GM18870 (cell line): ENCODE data around the gene BTBD17.

Source experiments
- ATAC-seq: cut with Tn5 transposase; IDR thresholded peaks from one replicate; pipeline ENCODE4 v1.9.1; 2021; ENCODE audit warnings: moderate library complexity; ENCODE audit not compliant: unreplicated experiment

Gene BTBD17

DNA sequence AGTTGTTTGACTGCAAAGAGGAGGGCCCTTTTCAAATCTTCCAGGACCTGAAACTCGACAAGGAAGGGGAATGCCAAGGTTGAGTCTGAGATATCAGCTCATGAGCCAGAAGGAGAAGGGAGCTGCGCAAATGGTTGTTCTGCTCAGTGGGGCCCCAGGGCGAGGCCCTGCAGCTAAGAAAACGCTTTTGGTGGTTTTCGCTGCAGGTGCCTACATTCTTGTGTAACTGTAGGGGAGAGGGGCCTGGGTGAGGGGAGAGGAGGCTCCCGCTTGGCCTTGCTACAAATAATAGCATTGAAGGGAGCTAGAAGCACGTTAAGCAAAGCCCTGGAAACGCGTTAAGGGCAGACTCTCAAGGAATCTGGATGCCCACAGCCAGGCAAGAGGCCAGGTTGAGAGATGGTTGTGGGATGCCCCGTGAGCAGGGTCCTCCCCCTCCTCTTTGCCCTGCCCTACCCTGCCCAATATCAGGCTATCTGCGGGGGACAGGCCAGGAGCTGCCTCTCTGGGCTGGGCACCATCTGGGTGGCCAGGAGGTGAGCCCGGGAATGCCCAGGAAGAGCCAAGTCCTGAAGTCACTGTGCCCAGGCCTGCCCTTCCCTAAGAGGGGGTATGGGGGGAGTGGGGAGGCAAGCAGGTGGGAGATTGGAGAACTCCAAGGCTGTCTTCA lies 27.6 kb upstream of the BTBD17 start:
- ATAC-seq: no peak

DNA sequence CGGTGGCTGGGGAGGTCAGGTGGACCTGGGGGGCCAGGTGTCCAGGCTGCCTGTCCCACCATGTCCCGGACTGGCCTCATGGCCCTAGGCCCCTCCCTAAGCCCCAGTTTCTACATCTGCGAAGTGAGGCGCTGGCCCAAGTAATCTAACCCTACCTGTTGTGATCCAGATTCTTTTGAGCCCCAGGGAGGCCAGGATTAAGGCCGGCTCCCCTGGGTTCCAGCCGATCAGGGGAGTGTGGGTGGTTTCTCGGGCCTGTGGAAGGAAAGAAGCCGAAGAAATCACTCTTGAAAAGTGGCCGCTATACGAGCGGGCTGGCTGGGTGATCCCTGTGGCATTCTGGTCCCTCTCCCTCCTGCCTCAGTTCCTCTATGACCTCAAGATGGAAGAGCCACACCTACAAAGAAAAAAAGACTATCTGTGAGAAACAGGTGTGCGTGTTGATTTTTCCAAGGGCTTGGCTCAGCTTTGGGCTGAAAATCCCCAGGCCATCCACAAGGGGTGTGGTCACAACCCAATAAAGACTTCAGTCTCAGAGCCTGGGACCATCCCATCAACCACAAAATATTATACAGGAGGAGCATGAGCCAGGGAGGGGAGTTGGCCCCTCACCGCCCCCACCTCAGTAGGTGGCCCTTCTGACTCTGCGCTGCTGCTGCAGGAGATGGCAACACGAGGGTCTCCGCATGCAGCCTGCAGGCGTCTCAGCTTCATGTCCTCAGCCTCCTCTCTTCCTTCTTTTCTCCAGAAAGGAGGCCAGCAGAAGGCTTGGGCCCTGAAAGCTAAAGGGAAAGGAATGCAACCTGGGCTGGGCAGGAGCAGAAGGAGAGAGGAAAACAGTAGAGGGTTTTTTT lies 25.9 kb upstream of the BTBD17 start:
- no peak for ATAC-seq

DNA sequence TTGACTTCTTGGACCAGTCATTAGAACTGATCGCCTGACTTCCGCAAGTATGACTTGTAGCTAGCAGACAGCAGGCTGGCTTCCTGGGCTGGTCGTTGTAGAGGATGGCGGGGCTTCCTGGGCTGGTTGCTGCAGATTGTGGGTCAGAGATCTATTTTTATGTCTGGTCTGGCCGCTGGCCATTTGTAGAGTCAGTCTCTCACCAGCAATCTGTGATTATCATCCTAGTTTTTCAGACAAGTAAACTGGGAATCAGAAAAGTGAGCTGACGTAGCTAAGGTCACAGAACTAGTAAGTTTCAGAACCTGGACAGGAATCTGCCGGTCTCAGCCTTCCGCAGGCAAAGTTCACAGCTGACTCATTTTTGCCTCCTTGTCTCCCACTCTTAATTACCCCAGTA lies 24.7 kb upstream of the BTBD17 start:
- no peak for ATAC-seq

DNA sequence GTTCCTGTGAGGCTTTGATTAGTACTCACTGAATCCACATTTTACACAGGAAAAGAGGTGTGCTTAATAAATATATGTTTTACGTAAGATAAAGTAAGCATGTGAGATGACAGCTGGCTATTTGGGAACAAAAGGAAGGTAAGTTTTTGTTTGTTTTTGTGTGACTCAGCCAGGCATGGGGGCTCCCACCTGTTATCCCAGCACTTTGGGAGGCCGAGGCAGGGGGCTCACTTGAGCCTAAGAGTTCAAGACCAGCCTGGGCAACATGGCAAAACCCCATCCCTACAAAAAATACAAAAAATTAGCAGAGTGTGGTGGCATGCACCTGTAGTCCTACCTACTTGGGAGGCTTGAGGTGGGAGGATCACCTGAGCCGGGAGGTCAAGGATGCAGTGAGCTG lies 23.5 kb upstream of the BTBD17 start:
- no peak for ATAC-seq

DNA sequence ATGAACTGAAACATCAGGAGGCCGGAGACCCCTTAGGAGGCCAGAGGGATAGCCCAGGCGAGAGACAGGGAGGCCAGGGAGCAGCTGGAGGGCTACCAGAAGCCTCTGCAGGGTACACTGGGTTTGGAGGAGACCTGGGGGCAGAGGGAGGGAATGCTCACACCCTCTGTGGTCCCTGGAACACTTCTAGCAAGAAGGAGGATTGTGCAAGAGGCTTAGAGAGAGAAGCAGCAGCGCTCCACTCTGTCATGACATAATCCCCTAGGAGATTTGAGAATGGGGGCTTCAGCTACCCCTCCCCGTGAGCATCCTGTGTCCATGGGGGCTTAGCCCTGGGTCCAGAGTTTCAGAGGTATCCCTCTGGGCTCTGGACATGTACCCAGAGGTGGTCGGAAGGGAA lies 21.5 kb upstream of the BTBD17 start:
- no peak for ATAC-seq

DNA sequence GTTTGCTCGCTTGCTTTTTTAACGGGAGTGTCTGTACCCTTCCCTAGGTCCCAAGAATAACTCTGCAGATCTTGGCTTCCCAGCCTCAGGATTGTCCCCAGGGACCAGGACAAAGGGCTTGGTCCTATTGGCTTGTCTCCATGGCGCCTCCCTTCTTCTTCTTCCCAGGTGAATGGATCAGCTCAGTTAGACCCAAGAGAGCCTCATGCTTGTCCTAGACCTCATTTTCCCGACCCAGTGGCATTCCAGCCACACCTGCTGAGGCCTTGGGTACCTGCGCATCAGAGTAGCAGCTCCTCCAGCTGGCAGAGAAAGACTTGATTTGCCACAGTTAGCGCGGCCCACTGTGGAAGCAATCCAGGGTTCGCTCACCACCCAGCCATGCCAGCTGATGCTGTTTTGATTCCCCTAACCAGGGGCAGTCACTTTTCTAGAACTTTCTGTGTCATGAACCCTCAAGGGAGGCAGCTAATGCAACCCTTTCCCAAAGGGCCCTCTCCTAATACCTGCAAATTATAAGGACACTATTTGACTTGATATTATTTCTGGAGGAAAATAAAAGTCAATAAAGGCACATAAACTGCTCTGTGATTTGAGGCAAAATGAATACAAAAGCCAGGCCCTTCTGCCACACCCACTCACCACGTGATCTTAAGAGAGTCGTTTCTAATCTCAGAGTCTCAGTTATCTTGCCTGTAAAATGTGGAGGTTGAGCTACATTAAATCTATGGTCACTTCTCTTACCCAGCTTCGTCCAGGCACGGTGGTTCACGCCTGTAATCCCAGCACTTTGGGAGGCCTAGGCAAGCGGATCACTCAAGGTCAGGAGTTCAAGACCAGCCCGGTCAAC lies 19.5 kb upstream of the BTBD17 start:
- no peak for ATAC-seq

DNA sequence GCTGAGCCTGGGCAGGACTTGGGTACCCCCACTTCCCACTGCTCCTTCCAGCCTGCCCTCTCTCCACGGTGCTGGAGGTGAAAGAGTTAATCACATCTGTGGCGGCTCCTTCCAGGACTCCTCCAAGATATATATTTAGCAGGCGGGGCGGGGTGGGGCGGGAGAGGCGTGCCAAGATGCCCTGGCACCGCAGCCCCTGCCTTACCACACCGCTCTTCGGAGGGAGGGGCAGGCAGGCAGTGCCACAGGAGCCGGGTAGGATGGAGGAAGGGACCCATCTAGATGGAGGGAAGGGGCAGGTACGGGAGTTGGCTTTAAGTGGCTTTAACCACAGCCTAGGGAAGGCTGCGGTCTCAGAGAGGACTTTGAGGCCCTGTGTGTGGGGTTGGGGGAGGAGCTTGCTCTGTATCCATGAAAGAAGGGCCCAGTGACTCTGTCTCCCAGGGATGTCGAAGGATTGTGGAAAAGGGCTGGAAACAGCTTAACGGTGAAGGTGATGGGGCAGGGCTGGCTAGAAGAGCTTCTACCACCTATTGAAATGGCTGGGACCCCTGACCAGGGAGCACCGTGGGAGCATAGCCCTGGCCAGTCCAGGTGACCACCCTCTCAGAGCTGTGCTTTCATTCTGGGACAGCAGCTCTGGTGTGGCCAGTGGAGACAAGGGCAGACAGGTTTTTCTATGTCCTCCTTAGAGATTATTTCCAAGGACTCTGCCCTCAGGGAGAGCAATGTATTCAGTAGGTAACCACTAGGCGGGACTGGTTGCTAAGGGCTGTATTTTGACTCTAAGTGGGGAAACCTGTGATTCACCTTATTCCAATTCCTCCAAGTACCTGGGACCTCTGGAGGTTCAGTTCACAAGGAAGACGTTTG lies 18.7 kb upstream of the BTBD17 start:
- no peak for ATAC-seq

DNA sequence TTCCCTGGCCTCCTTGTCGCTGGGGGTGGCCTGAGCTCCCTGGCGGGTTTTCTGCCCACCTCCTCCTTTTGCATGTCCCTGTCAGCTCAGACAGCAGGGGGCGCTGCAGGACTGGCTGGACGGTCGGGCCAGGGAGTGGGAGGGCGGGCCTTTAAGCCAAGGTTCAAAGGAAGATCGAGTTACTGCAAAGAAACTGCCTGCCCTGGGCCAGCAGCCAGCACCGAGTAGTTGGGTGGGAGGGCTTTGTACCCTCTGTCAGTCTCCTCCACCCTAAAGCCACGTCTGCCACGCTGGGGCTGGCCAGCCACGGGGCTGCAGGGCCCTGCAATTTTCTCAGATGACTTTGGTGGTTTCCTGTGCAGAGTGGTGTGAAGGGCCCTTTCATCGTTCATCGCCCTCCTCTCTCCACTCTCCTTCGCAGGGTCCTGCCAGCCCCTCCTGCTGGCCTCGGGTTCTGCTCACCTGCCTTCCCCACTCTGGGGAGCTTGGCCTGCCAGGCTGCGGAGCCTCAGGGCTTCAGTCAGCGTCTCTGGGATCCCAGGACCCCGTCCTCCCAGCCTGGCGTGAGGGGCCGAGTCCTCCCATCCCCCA lies 17.9 kb upstream of the BTBD17 start:
- ATAC-seq: no peak

DNA sequence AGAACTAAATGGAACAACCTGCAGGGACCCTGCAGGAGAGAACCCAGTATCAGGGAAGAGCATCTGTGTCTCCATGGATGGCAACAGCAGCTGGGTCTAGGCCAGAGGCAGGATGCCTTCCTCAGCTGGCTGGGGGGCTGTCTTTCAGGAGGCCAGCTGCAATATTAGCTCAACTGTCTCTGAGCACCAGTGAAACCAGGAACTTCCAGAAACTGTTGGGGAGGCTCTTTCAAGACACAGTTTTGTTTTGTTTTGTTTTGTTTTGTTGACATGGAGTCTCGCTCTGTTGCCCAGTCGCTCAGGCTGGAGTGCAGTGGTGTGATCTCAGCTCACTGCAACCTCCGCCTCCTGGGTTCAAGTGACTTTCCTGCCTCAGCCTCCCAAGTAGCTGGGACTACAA lies 13.2 kb upstream of the BTBD17 start:
- ATAC-seq: no peak

DNA sequence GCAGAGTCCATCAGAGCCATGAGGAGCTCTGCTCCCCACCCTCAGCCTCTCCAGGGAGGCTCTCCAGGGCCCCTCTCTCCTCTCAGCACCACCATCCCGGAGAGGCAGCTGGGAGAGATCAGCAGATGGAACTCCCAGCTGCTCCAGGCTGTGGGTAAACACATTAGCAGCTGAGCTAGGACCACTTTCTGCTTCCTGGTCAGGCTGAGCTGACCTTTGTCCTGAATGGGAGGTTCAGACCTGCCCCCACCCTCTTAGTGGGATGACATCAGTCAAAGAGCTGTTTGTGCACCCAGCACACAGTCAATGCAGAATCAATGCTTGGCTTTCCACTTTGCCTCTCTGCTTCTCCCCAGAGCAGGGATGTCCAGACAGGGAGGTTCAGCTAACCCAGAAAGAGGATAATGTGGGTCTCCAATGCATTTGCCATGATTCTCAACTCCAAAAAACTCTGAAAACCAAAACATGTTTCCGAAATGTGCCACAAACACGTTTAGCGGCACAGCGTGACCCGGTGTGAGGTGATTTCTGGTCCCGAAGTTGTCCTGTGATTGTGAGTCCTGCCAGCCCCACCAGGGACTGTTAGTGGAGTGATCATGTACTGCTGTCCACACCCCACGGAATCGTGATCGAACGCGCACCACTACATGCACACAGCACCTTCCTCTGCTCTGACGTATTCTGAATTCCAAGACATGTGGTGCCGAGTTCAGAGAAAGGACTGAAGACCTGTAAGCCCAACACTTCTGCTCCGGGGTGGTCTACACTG lies 12.4 kb upstream of the BTBD17 start:
- no peak for ATAC-seq

DNA sequence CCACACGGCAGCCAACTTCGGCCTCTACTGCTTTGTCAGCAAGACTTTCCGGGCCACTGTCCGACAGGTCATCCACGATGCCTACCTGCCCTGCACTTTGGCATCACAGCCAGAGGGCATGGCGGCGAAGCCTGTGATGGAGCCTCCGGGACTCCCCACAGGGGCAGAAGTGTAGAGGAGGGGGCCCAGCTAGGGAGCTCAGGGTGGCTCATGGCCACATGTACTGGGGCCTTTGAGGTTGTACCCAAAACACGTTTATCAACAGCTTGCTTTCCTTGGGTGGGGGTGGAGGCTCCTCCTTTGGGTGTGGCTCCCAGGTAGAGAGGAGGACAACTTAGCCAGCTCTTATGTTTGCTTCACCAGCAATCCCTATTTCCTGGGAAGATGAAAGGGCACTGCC lies 10.8 kb upstream of the BTBD17 start:
- no peak for ATAC-seq

DNA sequence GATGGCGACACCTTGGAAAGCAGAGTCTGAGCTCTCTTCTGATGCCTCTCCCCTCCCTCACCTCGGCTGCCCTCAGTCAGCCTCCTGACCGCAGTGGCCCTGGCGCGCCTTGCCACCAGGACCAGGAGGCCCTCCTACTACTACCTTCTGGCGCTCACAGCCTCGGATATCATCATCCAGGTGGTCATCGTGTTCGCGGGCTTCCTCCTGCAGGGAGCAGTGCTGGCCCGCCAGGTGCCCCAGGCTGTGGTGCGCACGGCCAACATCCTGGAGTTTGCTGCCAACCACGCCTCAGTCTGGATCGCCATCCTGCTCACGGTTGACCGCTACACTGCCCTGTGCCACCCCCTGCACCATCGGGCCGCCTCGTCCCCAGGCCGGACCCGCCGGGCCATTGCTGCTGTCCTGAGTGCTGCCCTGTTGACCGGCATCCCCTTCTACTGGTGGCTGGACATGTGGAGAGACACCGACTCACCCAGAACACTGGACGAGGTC lies 10.0 kb upstream of the BTBD17 start:
- no peak for ATAC-seq

DNA sequence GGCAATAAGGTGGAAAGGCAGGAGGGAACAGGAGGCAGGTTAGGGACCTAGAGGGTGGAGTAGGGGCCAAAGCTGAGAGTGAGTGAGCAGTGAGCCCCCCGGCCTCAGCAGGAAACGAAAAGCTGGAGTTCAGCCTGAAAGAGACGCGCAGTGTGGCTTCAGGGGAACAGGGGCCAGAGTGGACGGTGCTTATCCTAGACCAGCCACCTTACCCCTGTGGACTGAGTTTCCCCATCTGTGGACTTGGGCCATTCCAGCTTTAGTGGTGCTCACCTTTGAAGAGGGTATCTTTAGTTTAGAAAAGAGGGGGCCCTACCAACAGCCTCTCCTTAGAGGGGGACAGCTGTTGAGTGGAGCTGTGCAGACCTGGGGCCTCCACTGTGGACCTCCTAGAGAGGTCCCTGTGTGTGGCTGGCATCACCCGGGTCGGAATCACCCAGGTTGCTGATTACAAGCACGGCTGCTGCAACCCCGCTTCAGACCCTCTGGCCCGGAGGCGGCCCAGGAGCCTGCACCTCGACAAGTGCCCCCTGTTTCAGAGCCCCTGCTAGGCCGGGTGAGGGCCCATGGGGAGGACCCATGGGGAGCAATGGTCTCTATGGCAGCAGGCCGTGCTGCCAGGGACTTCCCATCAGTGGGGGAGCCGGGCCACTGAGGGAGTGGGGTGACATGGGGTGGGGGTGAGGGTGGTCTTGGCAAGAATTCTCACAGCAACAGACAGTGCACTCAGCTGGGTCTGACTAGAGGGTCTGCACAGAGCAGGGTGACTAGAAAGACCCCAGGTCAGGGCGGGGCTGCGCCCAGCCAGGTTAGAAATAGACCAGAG lies 8.2 kb upstream of the BTBD17 start:
- no peak for ATAC-seq

DNA sequence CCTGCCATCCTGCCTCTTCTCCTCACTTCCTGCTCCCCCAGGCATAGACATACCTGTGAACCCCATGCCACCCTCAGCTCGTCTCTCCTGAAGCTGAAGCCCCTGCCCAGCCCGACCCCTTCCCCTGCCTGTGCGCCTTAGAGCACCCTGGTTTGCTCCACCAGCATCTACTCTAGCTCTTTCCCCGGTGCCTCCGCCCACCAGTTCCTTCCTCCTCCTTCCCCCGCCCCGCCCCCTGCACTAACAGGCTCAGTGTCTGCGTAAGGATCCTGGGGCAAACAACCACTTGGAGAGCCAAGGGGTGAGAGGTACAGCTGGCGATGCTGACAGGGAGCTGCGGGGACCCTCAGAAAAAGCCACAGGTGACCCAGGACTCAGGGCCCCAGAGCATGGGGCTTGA lies 7.6 kb upstream of the BTBD17 start:
- no peak for ATAC-seq

DNA sequence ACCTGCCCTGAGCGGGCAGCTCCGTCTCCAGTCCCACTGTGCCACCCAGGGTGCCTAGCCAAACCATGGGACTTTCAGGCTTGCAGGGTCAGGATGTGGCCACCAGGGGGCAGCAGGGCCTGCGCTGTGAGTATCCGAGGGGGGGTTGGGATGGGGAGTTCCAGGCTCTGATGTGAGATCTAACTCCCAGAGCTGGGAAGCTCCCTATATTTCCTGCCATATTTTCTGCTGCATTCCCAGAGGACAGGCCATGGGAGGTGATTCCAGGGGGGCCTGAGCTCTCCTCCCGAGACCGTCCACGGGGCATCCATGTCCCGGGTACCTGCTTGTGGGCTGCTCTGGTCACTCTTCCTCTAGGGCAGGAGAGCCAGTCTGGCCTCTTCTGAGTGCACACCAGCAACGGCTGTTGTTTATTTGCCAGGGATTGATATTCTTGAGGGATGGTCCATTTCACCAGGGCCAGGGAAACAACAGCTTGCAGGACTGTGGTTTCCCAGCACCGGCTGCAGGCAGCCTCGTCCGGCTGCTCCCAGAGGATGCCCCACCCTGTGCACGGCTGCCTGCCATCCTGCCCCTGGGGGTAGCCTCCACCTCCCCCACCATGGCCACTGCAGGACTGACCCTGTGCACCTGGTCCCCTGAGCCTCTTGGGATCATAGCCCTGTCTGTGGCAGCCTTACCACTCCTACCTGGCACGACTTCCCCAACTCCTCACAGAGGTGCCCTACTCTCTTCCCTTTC lies 6.8 kb upstream of the BTBD17 start:
- no peak for ATAC-seq

DNA sequence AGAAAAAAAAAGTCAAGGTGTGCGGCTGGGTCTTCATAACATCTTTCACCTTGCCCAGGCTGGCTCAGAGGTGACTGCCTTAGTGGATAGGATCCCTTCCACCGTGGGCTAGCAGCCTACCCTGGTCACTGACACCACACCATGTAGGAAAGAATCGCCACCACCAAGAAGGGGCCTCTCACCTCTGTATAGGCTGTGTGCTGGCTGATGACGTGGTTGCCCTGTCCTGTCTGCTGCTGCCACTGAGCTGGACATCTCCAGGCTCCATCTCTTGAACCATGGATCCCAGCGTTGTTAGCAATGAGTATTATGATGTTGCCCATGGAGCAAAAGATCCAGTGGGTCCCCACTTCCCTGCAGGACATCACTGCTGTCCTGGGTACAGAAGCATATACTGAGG lies 5.5 kb upstream of the BTBD17 start, which contains the start of gene GPR142:
GPR142 (plus strand) TSS at position 301 of the 400 bp plus-strand sequence. CDS start 2,035 bp downstream, outside the sequence.
- no peak for ATAC-seq

DNA sequence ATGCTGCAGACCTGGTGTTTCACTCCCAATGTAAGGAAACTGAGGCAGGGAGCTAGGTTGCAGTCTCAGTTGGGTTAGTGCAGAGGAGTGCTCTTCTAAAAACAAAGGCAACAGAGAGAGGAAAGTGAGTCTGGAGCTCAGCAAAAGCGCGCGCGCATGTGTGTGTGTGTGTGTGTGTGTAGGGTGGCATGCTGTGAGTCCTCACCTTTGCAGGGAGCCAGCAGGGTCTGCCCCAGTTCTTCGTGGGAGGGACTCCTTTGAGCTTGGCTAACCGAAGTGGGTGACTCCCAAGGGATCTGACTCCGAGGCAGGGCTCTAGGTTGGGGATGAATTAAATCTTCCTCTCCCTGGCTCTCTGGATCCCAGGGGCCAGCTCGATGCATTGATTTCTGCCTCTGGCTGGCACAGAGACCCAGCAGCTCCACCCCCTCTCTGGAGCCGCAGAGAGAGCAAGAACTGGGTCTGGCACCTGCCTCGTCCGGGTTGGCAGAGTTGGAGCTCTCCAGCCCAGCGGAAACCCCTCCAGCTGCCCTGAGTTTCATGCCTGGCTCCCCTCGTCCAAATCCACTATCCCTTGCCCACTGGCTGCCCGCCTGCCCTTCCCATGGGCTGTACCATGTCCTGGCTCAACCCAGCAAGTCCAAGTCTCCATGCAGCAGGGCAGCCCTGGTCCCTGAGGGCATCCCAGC lies 1.3 kb upstream of the BTBD17 start:
- no peak for ATAC-seq
